Smooth muscle cell (in vitro differentiated cells): ENCODE data around the gene AP5B1. TPM values are rescaled to one million over a fixed set of nuclear protein-coding genes. Genes with fewer than 3 reads are reported as not detected.
A peak's percentile ranks its signal among the peaks of the same experiment; 100 is the strongest.

ENCODE experiments used
- DNase-seq: peaks from one replicate; lab custom pipeline; 2025; ENCODE audit not compliant: unreplicated experiment; lab: John Stamatoyannopoulos, UW
- H2AFZ ChIP-seq: fragments of 200-600 bp; sonication (generic); 2 replicates; pipeline ENCODE4 v1.6.0; 2016; ENCODE audit warnings: antibody characterized with exemption, low read depth, mild to moderate bottlenecking
- H3F3A ChIP-seq: fragments of 200-600 bp; sonication (generic); 2 replicates; pipeline ENCODE4 v1.6.0; 2017; ENCODE audit warnings: antibody characterized with exemption, low read depth
- H3K27ac ChIP-seq: fragments of 200-600 bp; sonication (generic); 2 replicates; pipeline ENCODE4 v1.5.1; 2016; ENCODE audit warnings: low read depth, mild to moderate bottlenecking
- H3K27me3 ChIP-seq: fragments of 200-600 bp; sonication (generic); 2 replicates; pipeline ENCODE4 v1.6.1; 2016; ENCODE audit warnings: low read depth, mild to moderate bottlenecking
- H3K36me3 ChIP-seq: fragments of 200-600 bp; sonication (generic); 2 replicates; pipeline ENCODE4 v1.5.1; 2016; ENCODE audit warnings: low read depth
- H3K4me1 ChIP-seq: fragments of 200-600 bp; sonication (generic); 2 replicates; pipeline ENCODE4 v1.5.1; 2016; ENCODE audit warnings: low read depth
- H3K4me2 ChIP-seq: fragments of 200-600 bp; sonication (generic); 2 replicates; pipeline ENCODE4 v1.6.0; 2016; ENCODE audit warnings: mild to moderate bottlenecking
- H3K4me3 ChIP-seq: fragments of 200-600 bp; sonication (generic); 2 replicates; pipeline ENCODE4 v1.5.1; 2016; ENCODE audit warnings: mild to moderate bottlenecking
- H3K79me2 ChIP-seq: fragments of 200-600 bp; sonication (generic); 2 replicates; pipeline ENCODE4 v1.6.0; 2016; ENCODE audit warnings: low read depth, mild to moderate bottlenecking
- H3K9ac ChIP-seq: fragments of 200-600 bp; sonication (generic); 2 replicates; pipeline ENCODE4 v1.6.0; 2016; ENCODE audit warnings: low read depth
- H3K9me3 ChIP-seq: fragments of 200-600 bp; sonication (generic); replicated peaks from 2 replicates; pipeline ENCODE4 v1.5.1; 2016; ENCODE audit warnings: low read depth
- H4K20me1 ChIP-seq: fragments of 200-600 bp; sonication (generic); 2 replicates; pipeline ENCODE4 v1.6.0; 2016; ENCODE audit warnings: low read depth
- WGBS: methylation state at CpG from one replicate; pipeline ENCODE4 v1.1.7; 2016; ENCODE audit warnings: low lambda C conversion rate; 5-methylcytosine and 5-hydroxymethylcytosine counted together
- polyA plus RNA-seq: library from polyadenylated mRNA; unstranded; fragments of >200 nt; fragmentation: Nextera tagmentation; extraction: Ambion mirVana; gene quantifications from 2 replicates; pipeline ENCODE4 v1.2.1, GENCODE V29; 2016
- total RNA-seq: library from RNA; depleted of rRNA; stranded (reverse); fragments of >200 nt; gene quantifications from 2 replicates; pipeline ENCODE4 v1.2.3, GENCODE V29; 2014
- TF ChIP-seq, protein P1 (sequence below): fragments of 200-600 bp; sonication (generic); IDR thresholded peaks from 2 replicates; pipeline ENCODE4 v1.5.1; 2017; ENCODE audit warnings: borderline replicate concordance, mild to moderate bottlenecking, antibody characterized with exemption; ENCODE audit not compliant: insufficient read depth, poor library complexity, severe bottlenecking

Gene AP5B1
- total and polyA plus RNA-seq, 2 experiments from 2014 or later = 6.2 to 7.7 TPM

DNA sequence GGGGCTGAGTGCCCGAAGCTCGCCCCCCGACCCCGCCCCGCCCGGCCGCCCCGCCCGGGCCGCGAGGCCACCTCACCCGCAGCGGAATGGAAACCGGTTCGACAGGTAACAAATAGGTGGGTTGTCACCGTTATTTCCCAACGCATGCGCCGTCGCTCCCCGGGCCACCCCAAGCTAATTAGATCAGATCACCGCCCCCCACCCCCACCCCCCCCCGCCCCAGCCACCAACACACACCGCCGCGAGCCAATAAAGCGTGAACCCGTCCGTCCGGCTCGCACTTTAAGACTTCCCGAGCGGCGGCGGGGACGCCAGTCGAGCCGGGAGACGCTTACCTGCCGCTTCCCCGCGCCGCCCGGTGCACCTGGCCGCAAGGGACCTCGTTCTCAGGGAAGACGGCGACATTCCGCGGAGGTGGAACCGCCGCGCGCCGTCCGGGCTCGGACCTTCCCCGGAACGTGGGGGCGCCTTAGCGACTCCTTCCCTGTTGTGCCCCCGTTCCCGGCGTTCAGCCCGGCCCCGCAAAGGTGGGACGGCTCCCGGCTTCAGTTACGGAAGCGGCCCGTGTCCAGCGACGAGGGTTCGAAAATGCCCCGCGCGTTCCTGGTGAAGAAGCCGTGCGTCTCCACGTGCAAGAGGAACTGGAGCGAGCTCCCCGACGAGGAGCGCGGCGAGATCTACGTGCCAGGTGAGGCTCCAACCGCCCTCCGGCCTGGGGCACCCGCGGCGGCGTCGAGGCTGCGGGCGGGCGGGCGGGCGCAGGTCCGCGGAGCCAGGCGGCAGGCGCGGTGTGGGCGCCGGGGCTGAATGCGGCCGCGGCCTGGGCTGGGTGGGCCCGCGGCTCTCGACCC, 6.2 kb upstream of the AP5B1 start, which contains the start of gene OVOL1:
Gene OVOL1 (plus strand): TSS at position 278 of the 851 bp plus-strand sequence. CDS start 311 bp downstream, at position 589.
- Histone ChIP-seq H3K27me3 (peaks cover 52% of the 10 kb centered on the region), H3K9ac (peak within 1 kb of the TSS; percentile 43), H3K9me3 (no peaks in the 10 kb centered on the region), H3K79me2 (peaks cover 4% of the 10 kb centered on the region), H3K4me2 (peak within 1 kb of the TSS; percentile 83), H2AFZ (no peak within 1 kb of the TSS), H3K4me1 (peaks cover 5% of the 10 kb centered on the region), H4K20me1 (no peaks in the 10 kb centered on the region), H3K27ac (no peak within 1 kb of the TSS), H3K36me3 (no peaks in the 10 kb centered on the region), H3K4me3 (peak within 1 kb of the TSS; percentile 57), H3F3A (peaks cover 6% of the 10 kb centered on the region)
- 2% methylated on average over 98 of the region's 112 CpGs for WGBS
- TF ChIP-seq, protein P1, sequence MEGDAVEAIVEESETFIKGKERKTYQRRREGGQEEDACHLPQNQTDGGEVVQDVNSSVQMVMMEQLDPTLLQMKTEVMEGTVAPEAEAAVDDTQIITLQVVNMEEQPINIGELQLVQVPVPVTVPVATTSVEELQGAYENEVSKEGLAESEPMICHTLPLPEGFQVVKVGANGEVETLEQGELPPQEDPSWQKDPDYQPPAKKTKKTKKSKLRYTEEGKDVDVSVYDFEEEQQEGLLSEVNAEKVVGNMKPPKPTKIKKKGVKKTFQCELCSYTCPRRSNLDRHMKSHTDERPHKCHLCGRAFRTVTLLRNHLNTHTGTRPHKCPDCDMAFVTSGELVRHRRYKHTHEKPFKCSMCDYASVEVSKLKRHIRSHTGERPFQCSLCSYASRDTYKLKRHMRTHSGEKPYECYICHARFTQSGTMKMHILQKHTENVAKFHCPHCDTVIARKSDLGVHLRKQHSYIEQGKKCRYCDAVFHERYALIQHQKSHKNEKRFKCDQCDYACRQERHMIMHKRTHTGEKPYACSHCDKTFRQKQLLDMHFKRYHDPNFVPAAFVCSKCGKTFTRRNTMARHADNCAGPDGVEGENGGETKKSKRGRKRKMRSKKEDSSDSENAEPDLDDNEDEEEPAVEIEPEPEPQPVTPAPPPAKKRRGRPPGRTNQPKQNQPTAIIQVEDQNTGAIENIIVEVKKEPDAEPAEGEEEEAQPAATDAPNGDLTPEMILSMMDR = no peak
- DNase-seq = no peak

DNA sequence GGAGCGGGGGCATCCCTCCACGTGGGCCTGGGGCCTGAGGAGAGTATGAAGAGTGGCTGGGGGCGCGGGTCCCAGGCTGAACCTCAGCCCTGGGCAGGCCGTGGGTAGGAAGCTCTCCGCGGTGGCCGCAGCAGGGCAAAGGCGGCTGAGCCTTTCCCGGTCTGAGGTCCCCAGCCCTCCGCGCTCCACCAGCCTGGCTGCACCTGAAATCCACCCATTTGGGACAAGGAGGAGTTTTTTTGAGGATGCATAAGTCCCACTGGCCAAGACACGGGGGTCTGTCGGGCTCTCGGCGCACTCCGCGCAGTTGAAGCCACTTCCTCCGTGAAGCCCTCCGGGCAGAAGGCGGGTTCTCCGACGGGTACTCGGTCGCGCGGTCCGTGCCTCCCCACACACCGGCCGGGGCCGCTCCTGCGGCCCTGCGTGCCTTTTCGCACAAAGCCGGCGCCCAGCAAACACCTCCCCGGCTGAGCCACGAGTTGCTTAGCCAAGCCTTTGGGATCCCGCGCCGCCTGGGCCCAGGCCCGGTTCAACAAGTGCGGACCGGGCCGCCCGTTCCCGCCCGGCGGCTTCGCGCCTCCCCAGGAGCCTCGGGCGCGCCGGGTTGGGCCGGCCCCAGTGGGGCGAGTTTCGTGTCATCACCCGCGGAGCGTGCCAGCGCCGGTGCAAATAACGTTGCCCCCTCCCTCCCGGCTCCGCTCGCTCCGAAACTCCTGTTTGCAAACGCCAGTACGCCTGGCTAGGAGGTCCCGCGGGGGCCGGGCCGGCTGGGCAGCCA, 5.4 kb upstream of the AP5B1 start:
- Histone ChIP-seq H2AFZ (no peak overlapping the region), H3K36me3 (no peaks in the 10 kb centered on the region), H4K20me1 (no peaks in the 10 kb centered on the region), H3K4me1 (peaks cover 5% of the 10 kb centered on the region), H3K27me3 (peaks cover 52% of the 10 kb centered on the region), H3F3A (peaks cover 9% of the 10 kb centered on the region), H3K27ac (no peak overlapping the region), H3K79me2 (peaks cover 4% of the 10 kb centered on the region), H3K4me3 (peak overlapping the region; percentile 57), H3K4me2 (peak overlapping the region; percentile 83), H3K9ac (no peak overlapping the region), H3K9me3 (no peaks in the 10 kb centered on the region)
- 19% methylated on average over 62 of the region's 74 CpGs for WGBS
- TF ChIP-seq, protein P1 = no peak
- DNase-seq = no peak

DNA sequence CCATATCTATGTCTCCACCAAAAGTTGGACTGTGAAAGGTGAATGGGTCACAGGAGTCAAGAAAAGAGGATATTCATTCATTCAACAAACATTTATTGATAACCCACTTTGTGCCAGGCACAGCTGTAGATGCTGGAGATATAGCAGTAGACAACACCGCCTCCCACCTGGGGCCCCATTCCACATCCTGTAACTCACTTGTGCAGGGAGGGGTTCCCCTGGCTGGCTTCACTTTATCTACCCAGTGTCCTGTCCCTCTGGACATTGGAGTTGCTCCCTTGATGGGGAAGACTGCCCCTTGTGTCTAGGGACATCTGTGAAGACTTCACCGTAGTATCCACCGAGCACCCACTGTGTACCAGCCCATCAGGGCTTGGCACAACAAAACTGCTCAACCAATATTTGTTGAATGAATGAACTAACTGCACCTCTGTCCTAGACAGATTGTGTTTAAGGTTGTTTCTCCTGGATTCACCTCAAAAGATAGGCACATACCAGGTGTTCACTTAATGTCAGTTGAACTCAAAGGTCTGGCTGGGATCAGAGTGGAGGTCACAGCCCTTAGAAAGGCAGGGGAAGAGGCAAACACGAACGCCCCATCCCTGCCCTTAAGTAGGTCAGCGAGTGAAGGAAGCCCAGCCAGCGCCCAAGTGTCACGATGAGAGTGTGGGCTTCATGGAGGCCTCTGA, 4.7 kb upstream of the AP5B1 start:
- Histone ChIP-seq H3K79me2 (peaks cover 4% of the 10 kb centered on the region), H2AFZ (no peak overlapping the region), H3F3A (peaks cover 9% of the 10 kb centered on the region), H4K20me1 (no peaks in the 10 kb centered on the region), H3K27me3 (peaks cover 52% of the 10 kb centered on the region), H3K4me2 (no peak overlapping the region), H3K4me3 (no peak overlapping the region), H3K9ac (no peak overlapping the region), H3K36me3 (no peaks in the 10 kb centered on the region), H3K9me3 (no peaks in the 10 kb centered on the region), H3K27ac (no peak overlapping the region), H3K4me1 (peaks cover 5% of the 10 kb centered on the region)
- DNase-seq = no peak
- TF ChIP-seq, protein P1 = no peak
- 79% methylated on average over 8 of the region's 8 CpGs for WGBS
